HG02981 (cell line): ENCODE data around the gene MED25.
A peak's percentile ranks its signal among the peaks of the same experiment; 100 is the strongest.
"Not testable (repeated sequence)": the region's sequence is repeated elsewhere in the genome, so short reads cannot be mapped to it uniquely, and the experiment has no call there.

Experiments used
- ATAC-seq: cut with Tn5 transposase; IDR thresholded peaks from one replicate; pipeline ENCODE4 v1.9.1; 2021; ENCODE audit warnings: mild to moderate bottlenecking, moderate library complexity; ENCODE audit not compliant: unreplicated experiment

Gene MED25

DNA sequence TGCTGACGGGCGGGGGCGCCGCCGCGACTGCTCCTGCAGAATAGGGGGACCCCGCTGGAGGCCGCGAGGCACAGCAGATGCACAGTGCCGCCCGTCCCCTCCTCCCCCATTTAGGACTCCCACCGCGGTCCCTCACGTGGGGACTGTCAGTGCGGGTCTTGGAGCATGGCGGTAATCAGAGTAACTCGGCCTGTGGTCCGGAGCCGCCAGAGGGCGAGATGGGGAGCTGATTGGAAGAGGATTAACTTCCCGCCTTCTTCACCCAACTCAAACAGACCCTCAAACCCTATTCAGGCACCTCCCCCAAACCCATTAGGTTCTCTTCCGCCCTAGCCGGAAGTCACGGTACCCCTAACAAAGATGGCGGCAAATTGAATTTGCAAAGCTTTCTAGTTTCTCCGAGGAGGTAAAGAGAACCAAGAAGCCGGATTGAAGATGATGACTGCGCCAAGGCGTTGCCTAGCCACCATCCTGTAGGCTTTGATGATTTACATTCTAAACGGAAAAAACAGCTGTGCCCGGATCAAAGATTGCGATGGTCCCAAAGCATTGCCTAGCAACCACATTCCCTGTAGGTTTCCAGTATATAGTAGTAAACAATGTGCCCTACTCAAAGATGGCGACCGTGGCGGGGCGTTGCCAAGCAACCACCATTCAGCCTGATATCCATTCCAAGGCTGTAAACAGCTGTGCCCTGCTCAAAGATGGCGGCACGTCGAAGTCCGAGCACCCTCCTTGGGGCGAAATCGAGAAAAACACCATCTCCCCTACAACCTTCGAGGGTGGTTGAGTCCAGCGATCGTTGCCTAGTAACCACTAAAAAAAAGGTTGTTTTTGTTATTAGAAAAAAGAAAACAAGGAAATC, 4.9 kb upstream of the MED25 start, which contains the start of gene FUZ:
Gene FUZ (minus strand): TSS at position 296 of the 865 bp plus-strand sequence. CDS start 186 bp downstream, at position 110.
- peak; percentile 48 for ATAC-seq

GRCh38 chr19:49814010-49814409, 4.1 kb upstream of the MED25 start:
- ATAC-seq, result no peak

DNA sequence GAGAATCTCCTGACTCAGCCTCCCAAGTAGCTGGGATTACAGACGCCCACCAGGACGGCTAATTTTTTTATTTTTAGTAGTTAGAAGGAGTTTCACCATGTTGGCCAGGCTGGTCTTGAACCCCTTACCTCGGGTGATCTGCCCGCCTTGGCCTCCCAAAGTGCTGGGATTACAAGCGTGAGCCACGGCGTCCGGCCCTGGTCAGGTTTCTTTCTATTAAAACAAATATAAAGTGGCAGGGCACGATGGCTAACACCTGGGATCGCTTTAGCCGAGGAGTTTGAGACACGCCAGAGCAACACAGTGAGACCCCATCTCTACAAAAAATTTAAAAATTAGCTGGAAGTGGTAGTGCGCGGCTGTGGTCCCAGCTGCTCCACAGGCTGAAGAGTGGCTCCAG, 1.5 kb upstream of the MED25 start:
- ATAC-seq, result no peak

GRCh38 chr19:49818649-49819370, 721 bp downstream of the MED25 start:
- ATAC-seq, result no peak

- ATAC-seq, result not testable (repeated sequence)
These were observed 1.5 kb downstream of the MED25 start for GRCh38 chr19:49819452-49820115.

DNA sequence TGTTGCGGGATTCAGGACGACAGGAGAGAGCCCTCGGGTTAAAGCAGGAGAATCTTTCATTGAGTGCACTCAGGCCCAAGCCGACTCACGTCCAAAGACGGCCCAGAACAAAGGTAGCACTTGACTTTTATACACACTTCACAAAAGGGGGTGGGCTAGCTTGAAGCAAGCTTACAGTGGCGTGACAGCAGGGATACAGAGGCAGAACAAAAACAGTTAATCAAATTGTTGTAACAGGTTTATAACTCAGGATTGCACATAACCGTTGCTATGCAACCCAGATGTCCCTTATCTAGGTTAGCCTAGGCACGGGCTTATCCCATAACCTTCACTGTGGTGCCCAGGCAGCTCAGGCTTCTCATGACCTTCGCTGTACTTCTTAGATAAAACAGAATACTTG, 2.0 kb downstream of the MED25 start:
- no peak for ATAC-seq

GRCh38 chr19:49823472-49823871, 5.4 kb downstream of the MED25 start:
- ATAC-seq, result no peak

DNA sequence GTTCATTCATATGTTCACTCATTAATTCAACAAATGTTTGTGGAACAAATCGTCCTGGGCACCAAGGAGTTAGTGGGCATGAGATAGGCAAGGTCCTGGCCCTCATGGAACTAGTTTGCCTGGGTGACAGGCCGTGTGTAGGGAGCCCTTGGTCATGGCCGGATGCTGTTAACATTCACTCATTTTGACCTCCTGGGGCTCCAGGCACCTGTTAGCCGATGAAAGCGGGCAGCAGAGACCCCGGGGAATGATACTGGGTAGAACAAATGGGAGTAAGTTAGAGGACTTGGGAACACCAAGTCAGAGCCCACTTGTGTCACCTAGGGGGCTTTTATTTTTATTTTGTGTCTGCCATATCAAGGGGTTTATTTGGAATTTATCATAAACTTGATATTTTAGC, 6.6 kb downstream of the MED25 start:
- no peak for ATAC-seq

DNA sequence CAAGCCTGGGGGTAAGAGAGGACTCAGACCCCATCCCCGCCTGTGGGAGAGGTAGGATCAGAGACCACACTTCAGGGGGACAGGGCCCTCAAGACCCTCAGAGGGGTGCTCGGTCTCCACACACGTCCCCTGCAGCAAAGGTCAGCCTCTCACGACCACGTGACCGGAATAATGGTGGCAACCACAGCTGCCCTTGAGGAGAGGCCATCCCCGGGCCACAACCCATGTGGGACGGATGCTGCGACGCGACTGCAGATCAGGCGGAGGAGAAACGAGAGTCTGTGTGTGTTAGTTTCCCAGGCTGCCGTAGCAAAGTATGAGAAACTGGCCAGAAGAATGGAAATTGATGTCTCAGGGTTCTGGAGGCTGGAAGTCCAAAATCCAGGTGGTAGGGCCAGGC, 8.9 kb downstream of the MED25 start:
- no peak for ATAC-seq

- ATAC-seq, result no peak
These were observed 11.1 kb downstream of the MED25 start for GRCh38 chr19:49829200-49829599.

GRCh38 chr19:49829721-49830120, 11.6 kb downstream of the MED25 start:
- ATAC-seq, result no peak

DNA sequence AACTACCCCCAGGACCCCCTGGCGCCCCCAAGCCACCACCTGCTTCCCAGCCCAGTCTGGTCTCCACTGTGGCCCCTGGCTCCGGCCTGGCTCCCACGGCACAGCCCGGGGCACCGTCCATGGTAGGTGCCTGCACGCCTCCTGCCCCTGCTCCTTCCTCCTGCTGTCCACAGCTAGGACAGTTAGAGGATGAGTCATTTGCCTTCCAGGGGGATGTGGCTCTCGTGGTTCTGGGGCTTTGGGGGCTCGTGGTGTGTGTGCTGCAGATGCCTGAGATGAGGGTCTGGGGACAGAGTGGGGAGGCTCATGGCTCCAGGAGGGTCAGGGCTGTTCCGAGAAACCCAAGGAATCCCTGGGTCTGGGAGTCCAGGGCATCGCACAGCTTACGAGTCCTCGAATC, 12.7 kb downstream of the MED25 start:
- no peak for ATAC-seq

- ATAC-seq, result no peak
These were observed 13.5 kb downstream of the MED25 start for GRCh38 chr19:49831592-49831991.

- ATAC-seq, result no peak
These were observed 14.5 kb downstream of the MED25 start for GRCh38 chr19:49832556-49832955.

- no peak for ATAC-seq
These were observed 15.5 kb downstream of the MED25 start for GRCh38 chr19:49833599-49833998.

GRCh38 chr19:49835562-49835961, 17.5 kb downstream of the MED25 start:
- no peak for ATAC-seq

DNA sequence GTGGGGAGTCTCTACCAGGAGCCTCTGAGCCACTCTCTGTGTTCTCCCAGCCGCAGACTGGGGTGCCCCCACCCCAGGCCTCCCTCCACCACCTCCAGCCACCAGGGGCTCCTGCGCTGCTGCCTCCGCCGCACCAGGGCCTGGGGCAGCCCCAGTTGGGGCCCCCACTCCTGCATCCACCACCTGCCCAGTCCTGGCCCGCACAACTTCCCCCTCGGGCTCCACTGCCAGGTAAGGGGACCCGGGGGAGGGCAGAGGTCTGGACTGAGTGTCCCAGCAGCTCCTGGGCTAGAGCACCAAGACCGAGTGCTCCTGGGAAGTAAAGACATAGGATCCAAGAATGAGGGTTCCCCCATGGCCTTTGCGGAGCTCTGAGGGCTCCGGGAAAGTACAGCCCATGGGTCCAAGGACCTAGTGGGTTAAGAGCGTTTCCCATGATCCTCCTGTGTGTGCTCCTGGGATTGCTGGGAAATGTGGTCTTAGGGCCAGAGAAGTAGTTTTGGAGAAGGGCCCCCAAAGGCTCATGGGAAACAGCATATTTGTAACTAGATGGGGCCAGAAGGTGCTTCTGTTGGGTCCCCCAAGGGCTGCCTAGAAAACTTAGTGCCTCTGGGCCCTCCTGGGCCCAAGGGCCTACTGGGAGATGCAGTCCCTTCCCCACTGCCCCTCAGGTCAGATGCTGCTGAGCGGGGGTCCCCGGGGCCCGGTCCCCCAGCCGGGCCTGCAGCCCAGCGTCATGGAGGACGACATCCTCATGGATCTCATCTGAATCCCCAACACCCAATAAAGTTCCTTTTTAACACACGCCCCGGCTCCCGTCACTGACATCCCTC, 18.3 kb downstream of the MED25 start:
- no peak for ATAC-seq

DNA sequence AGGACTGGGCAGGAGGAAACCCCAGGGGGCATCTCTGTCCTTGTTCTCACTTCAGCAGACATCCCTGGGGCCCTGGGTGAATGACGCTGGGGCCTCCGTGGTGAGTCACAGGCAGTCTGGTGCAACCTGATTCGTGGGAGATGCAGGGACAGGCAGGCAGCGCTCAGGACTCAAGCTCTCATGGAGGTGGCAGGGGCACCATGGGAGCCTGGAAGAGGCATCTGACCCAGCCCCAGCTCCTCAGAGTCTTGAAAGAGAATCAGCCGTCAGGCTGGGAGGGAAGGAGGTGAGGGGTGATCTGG, 18.9 kb downstream of the MED25 start:
- no peak for ATAC-seq

DNA sequence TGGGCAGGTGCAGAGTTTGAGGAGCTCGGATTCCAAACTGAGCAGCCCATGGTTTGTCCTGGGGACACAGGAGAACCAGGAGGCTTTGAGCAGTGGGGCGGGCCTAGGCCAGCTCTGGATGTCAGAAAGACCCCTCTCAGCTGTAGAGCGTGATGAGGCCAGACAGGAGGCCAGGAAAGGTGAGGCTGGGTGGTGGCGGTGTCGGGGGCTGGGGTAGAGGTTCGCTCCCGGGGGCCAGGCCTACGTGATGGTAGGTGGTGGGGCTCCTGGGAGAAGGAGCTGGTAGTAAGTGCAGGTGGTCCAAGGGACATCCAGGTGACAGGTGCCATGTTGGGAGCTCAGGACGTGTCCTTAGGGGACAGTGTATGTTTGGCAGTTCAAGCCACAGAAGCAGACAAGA, 19.3 kb downstream of the MED25 start:
- ATAC-seq, result no peak

DNA sequence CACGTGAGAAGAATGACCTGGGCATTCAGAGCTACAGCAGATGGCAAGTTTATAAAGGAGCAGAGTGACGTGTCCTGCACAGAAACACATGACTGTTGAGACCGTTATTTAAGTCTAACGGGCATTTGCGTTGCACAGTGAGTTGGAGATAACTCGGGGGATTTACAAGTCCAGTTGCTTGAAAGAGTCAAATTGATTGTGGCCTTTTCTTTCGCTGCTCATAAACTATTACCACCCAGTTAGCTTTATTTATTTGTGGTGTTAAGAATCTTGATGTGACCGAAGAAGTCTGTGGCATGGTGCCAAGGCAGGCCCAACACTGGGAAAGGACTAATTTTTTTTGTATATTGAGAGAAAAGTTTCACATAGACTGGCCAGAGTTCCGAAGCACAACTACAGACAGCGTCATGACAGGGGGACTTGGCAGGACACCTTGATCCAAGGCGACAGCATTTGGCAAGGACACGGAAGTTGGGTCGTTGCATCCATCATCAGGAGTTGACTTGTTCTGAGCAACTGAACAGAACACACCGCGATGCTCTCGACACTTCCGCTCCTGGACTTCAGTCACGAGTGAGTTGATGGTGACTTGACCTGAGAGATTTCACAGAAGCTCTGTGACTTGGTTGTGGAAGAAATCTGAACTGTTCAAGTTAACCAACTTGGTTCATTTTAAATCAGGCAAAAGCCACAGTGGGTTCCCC, 20.9 kb downstream of the MED25 start:
- ATAC-seq, result no peak
